Neuronal stem cell (in vitro differentiated cells): ENCODE data around the gene ANKRD39.

Experiments used
- DNase-seq: peaks from one replicate; pipeline ENCODE4 v3.0.0-alpha.2; 2013; ENCODE audit warnings: low spot score
- H2AFZ ChIP-seq: one replicate; pipeline ENCODE4 v1.6.1; 2013; ENCODE audit warnings: mild to moderate bottlenecking, low read length, inconsistent platforms
- H2AK5ac ChIP-seq: 2 replicates; pipeline ENCODE4 v1.6.1; 2013; ENCODE audit warnings: low read depth, mild to moderate bottlenecking, inconsistent platforms, low read length, moderate library complexity, mixed read lengths
- H2BK120ac ChIP-seq: 2 replicates; pipeline ENCODE4 v1.6.1; 2013; ENCODE audit warnings: low read depth, mild to moderate bottlenecking, inconsistent platforms, low read length, moderate library complexity, mixed read lengths
- H2BK12ac ChIP-seq: one replicate; pipeline ENCODE4 v1.6.1; 2013; ENCODE audit warnings: low read length, inconsistent platforms
- H2BK15ac ChIP-seq: 2 replicates; pipeline ENCODE4 v1.6.1; 2013; ENCODE audit warnings: mild to moderate bottlenecking, low read length, inconsistent platforms, mixed read lengths
- H2BK5ac ChIP-seq: one replicate; pipeline ENCODE4 v1.6.1; 2013; ENCODE audit warnings: inconsistent platforms, mild to moderate bottlenecking, low read length, moderate library complexity
- H3K14ac ChIP-seq: one replicate; pipeline ENCODE4 v1.6.1; 2013; ENCODE audit warnings: low read length, inconsistent platforms
- H3K18ac ChIP-seq: 2 replicates; pipeline ENCODE4 v1.6.1; 2013; ENCODE audit warnings: low read length, inconsistent platforms
- H3K23ac ChIP-seq: 2 replicates; pipeline ENCODE4 v1.6.1; 2013; ENCODE audit warnings: low read depth, mild to moderate bottlenecking, mixed read lengths, low read length, inconsistent platforms; ENCODE audit not compliant: poor library complexity
- H3K27ac ChIP-seq: replicated peaks from 3 replicates; pipeline ENCODE4 v1.5.1; 2013; ENCODE audit warnings: low read length, inconsistent platforms
- H3K27me3 ChIP-seq, 3 experiments: 2 replicates each; pipeline ENCODE4 v1.6.1; 2013; ENCODE audit warnings: low read length in 3 of 3, mild to moderate bottlenecking in 2 of 3, inconsistent platforms in 1 of 3, low read depth in 1 of 3, mixed read lengths in 1 of 3, moderate library complexity in 1 of 3; ENCODE audit not compliant: control insufficient read depth in 3 of 3, insufficient read depth in 3 of 3
- H3K36me3 ChIP-seq, 2 donors: replicated peaks in 1 of 2; 2 replicates each; pipeline ENCODE4 v1.6.1; 2013; ENCODE audit warnings: low read length in 2 of 2; ENCODE audit not compliant: control insufficient read depth in 2 of 2, insufficient read depth in 2 of 2
- H3K4ac ChIP-seq: 2 replicates; pipeline ENCODE4 v1.6.1; 2013; ENCODE audit warnings: inconsistent platforms, mild to moderate bottlenecking, low read length, moderate library complexity
- H3K4me1 ChIP-seq, 2 donors: 1 replicate in 1 of 2; 2 replicates in 1 of 2; pipeline ENCODE4 v1.6.1; 2013; ENCODE audit warnings: low read length in 2 of 2, low read depth in 1 of 2; ENCODE audit not compliant: control insufficient read depth in 2 of 2, insufficient read depth in 1 of 2
- H3K4me2 ChIP-seq: one replicate; pipeline ENCODE4 v1.6.1; 2013; ENCODE audit warnings: mild to moderate bottlenecking, low read length, inconsistent platforms; ENCODE audit not compliant: insufficient read depth, poor library complexity, severe bottlenecking
- H3K4me3 ChIP-seq, 2 donors: 2 replicates each; pipeline ENCODE4 v1.5.1; 2013; ENCODE audit warnings: low read length in 2 of 2, mild to moderate bottlenecking in 2 of 2, inconsistent platforms in 1 of 2, moderate library complexity in 1 of 2
- H3K79me1 ChIP-seq: one replicate; pipeline ENCODE4 v1.6.1; 2013; ENCODE audit warnings: low read depth, mild to moderate bottlenecking, inconsistent platforms, low read length, moderate library complexity
- H3K9ac ChIP-seq: one replicate; pipeline ENCODE4 v1.6.1; 2013; ENCODE audit warnings: mild to moderate bottlenecking, low read depth, low read length, inconsistent platforms; ENCODE audit not compliant: poor library complexity
- H3K9me3 ChIP-seq, 2 donors: replicated peaks in 1 of 2; 2 replicates each; pipeline versions ENCODE3 to v1.6.1; 2013; ENCODE audit warnings: low read length in 2 of 2, mild to moderate bottlenecking in 2 of 2, inconsistent platforms in 1 of 2, low read depth in 1 of 2, mixed read lengths in 1 of 2, moderate library complexity in 1 of 2; ENCODE audit not compliant: control insufficient read depth in 2 of 2, insufficient read depth in 1 of 2
- H4K8ac ChIP-seq: one replicate; pipeline ENCODE4 v1.6.1; 2013; ENCODE audit warnings: low read depth, mild to moderate bottlenecking, inconsistent platforms, low read length, moderate library complexity
- H4K91ac ChIP-seq: one replicate; pipeline ENCODE4 v1.6.1; 2013; ENCODE audit warnings: low read length, low read depth, mild to moderate bottlenecking, inconsistent platforms; ENCODE audit not compliant: poor library complexity
- WGBS, 2 donors: extraction: QIAGEN DNeasy Blood & Tissue Kit; methylation state at CpG; one replicate each; pipeline ENCODE4 v1.1.7; 2013; ENCODE audit warnings: missing lambda C conversion rate in 2 of 2, mixed read lengths in 1 of 2; ENCODE audit not compliant: insufficient read length in 2 of 2, insufficient replicate concordance in 1 of 2; ENCODE audit errors: extremely low coverage in 2 of 2; 5-methylcytosine and 5-hydroxymethylcytosine counted together

ANKRD39 gene

GRCh38 chr2:96856776-96857666, 795 bp downstream of the ANKRD39 start:
- Histone ChIP-seq H3K23ac (peak overlapping the region; percentile 75), H2AFZ (peak overlapping the region; percentile 95), H2BK5ac (peak overlapping the region; percentile 0), H3K14ac (no peak overlapping the region), H3K18ac (peak overlapping the region; percentile 99), H2AK5ac (peak overlapping the region; percentile 89), H3K4me2 (peak overlapping the region; percentile 79), H3K36me3 (peaks cover 21 to 44% of the 10 kb centered on the region in 2 donors), H2BK12ac (no peak overlapping the region), H3K9me3 (no peaks in the 10 kb centered on the region), H3K4me1 (peaks cover 11% of the 10 kb centered on the region in 2 donors), H3K79me1 (peaks cover 2% of the 10 kb centered on the region), H2BK15ac (peak overlapping the region; percentile 69), H2BK120ac (no peak overlapping the region), H3K27me3 (no peaks in the 10 kb centered on the region), H4K8ac (no peak overlapping the region), H3K4me3 (peak overlapping the region; percentile 63 to 97), H3K27ac (no peak overlapping the region), H4K91ac (no peak overlapping the region), H3K4ac (peak overlapping the region; percentile 15), H3K9ac (peak overlapping the region; percentile 93)
- no peak for DNase-seq
- WGBS, 2 donors: no CpG with 5 or more reads among the region's 27 CpGs

- peak overlapping the region; percentile 22 for H3K23ac ChIP-seq
- no CpG with 5 or more reads among the region's 15 CpGs for WGBS, 2 donors
- H3K4me1 ChIP-seq: peaks cover 7 to 11% of the 10 kb centered on the region in 2 donors
- no peak overlapping the region for H2AFZ ChIP-seq
- no peak overlapping the region for H2BK12ac ChIP-seq
- no peaks in the 10 kb centered on the region for H3K27me3 ChIP-seq
- no peak overlapping the region for H3K4me2 ChIP-seq
- no peak overlapping the region for H3K14ac ChIP-seq
- H2BK5ac ChIP-seq: no peak overlapping the region
- H3K9me3 ChIP-seq: no peaks in the 10 kb centered on the region
- H3K4me3 ChIP-seq: no peak overlapping the region
- H3K9ac ChIP-seq: no peak overlapping the region
- H3K79me1 ChIP-seq: peaks cover 5% of the 10 kb centered on the region
- H2AK5ac ChIP-seq: no peak overlapping the region
- no peak overlapping the region for H4K91ac ChIP-seq
- no peak overlapping the region for H4K8ac ChIP-seq
- no peak overlapping the region for H3K4ac ChIP-seq
- H2BK120ac ChIP-seq: no peak overlapping the region
- no peak overlapping the region for H3K18ac ChIP-seq
- no peak for DNase-seq
- H3K36me3 ChIP-seq: peaks cover 16 to 53% of the 10 kb centered on the region in 2 donors
- H2BK15ac ChIP-seq: no peak overlapping the region
- H3K27ac ChIP-seq: no peak overlapping the region
Measured at GRCh38 chr2:96853321-96853720, 4.5 kb downstream of the ANKRD39 start.

GRCh38 chr2:96852667-96853066, 5.1 kb downstream of the ANKRD39 start:
- H2BK12ac ChIP-seq: no peak overlapping the region
- no peak overlapping the region for H4K8ac ChIP-seq
- no peak for DNase-seq
- peaks cover 19 to 59% of the 10 kb centered on the region in 2 donors for H3K36me3 ChIP-seq
- H3K23ac ChIP-seq: no peak overlapping the region
- no peak overlapping the region for H2BK120ac ChIP-seq
- H3K4me2 ChIP-seq: no peak overlapping the region
- no peak overlapping the region for H3K18ac ChIP-seq
- no peak overlapping the region for H2AFZ ChIP-seq
- H3K9ac ChIP-seq: peak overlapping the region; percentile 13
- WGBS, 2 donors: no CpG with 5 or more reads among the region's 6 CpGs
- H3K4me1 ChIP-seq: peaks cover 7 to 11% of the 10 kb centered on the region in 2 donors
- H3K27ac ChIP-seq: no peak overlapping the region
- peaks cover 5% of the 10 kb centered on the region for H3K79me1 ChIP-seq
- no peak overlapping the region for H3K4ac ChIP-seq
- H2AK5ac ChIP-seq: no peak overlapping the region
- no peak overlapping the region for H3K4me3 ChIP-seq
- no peaks in the 10 kb centered on the region for H3K9me3 ChIP-seq
- no peak overlapping the region for H2BK5ac ChIP-seq
- no peak overlapping the region for H2BK15ac ChIP-seq
- no peak overlapping the region for H3K14ac ChIP-seq
- no peak overlapping the region for H4K91ac ChIP-seq
- H3K27me3 ChIP-seq: no peaks in the 10 kb centered on the region

GRCh38 chr2:96848264-96848663, 9.6 kb downstream of the ANKRD39 start:
- no peak overlapping the region for H3K4ac ChIP-seq
- WGBS, 2 donors: no CpG with 5 or more reads among the region's 9 CpGs
- H2AFZ ChIP-seq: no peak overlapping the region
- peak overlapping the region; percentile 80 for H3K23ac ChIP-seq
- H3K4me3 ChIP-seq: no peak overlapping the region
- H3K27me3 ChIP-seq: no peaks in the 10 kb centered on the region
- H3K14ac ChIP-seq: no peak overlapping the region
- no peak overlapping the region for H2BK12ac ChIP-seq
- H3K79me1 ChIP-seq: peaks cover 3% of the 10 kb centered on the region
- no peak overlapping the region for H3K9ac ChIP-seq
- H3K4me1 ChIP-seq: peaks cover 1 to 8% of the 10 kb centered on the region in 2 donors
- H3K36me3 ChIP-seq: peaks cover 20 to 59% of the 10 kb centered on the region in 2 donors
- peak overlapping the region; percentile 36 for H3K27ac ChIP-seq
- H3K9me3 ChIP-seq: no peaks in the 10 kb centered on the region
- H3K4me2 ChIP-seq: no peak overlapping the region
- no peak overlapping the region for H2BK15ac ChIP-seq
- DNase-seq: no peak
- no peak overlapping the region for H4K8ac ChIP-seq
- no peak overlapping the region for H2BK5ac ChIP-seq
- H4K91ac ChIP-seq: no peak overlapping the region
- peak overlapping the region; percentile 17 for H3K18ac ChIP-seq
- H2AK5ac ChIP-seq: peak overlapping the region; percentile 56
- H2BK120ac ChIP-seq: no peak overlapping the region
